Choroid plexus epithelial cell (primary cell): ENCODE results near the gene SEZ6L2.
"Not testable (repeated sequence)": the region's sequence is repeated elsewhere in the genome, so short reads cannot be mapped to it uniquely, and the experiment has no call there.

Experiments used
- DNase-seq: peaks from one replicate; pipeline ENCODE4 v3.0.0-alpha.2; 2010; ENCODE audit warnings: low read depth
- H3K4me3 ChIP-seq: 2 replicates; pipeline ENCODE4 v1.5.1; 2011; ENCODE audit warnings: low read depth, mild to moderate bottlenecking, control low read depth, low read length, moderate library complexity
- CTCF ChIP-seq: conservative IDR thresholded peaks from 2 replicates; pipeline ENCODE4 v1.5.1; 2011; ENCODE audit warnings: low read depth, mild to moderate bottlenecking, control low read depth, inconsistent platforms, low read length, moderate library complexity

Gene SEZ6L2

GRCh38 chr16:29896841-29897240, 2.5 kb downstream of the SEZ6L2 start:
- DNase-seq, result no peak
- TF ChIP-seq CTCF, result no peak

GRCh38 chr16:29894352-29894751, 5.0 kb downstream of the SEZ6L2 start:
- TF ChIP-seq CTCF, result no peak
- no peak for DNase-seq
- no peak overlapping the region for H3K4me3 ChIP-seq

More at GRCh38 chr16:29896841-29897240, 2.5 kb downstream of the SEZ6L2 start:
- H3K4me3 ChIP-seq, result no peak overlapping the region

GRCh38 chr16:29893553-29893952, 5.8 kb downstream of the SEZ6L2 start:
- DNase-seq, result no peak
- no peak overlapping the region for H3K4me3 ChIP-seq
- TF ChIP-seq CTCF, result no peak

- no peak for DNase-seq
- no peak for TF ChIP-seq CTCF
- no peak overlapping the region for H3K4me3 ChIP-seq
These were observed 6.9 kb downstream of the SEZ6L2 start for GRCh38 chr16:29892458-29892813.

GRCh38 chr16:29891525-29892457, 7.6 kb downstream of the SEZ6L2 start:
- no peak overlapping the region for H3K4me3 ChIP-seq
- no peak for TF ChIP-seq CTCF
- DNase-seq, result no peak

- H3K4me3 ChIP-seq, DNase-seq: not testable (repeated sequence)
These were observed 10.0 kb downstream of the SEZ6L2 start for GRCh38 chr16:29889372-29889771.

GRCh38 chr16:29883987-29884386, 15.4 kb downstream of the SEZ6L2 start:
- no peak for DNase-seq
- TF ChIP-seq CTCF, result no peak
- H3K4me3 ChIP-seq, result no peak overlapping the region
